ENCODE data around the gene ZFP64. TPM values are rescaled to one million over a fixed set of nuclear protein-coding genes. Genes with fewer than 3 reads are reported as not detected.

ZFP64 gene
- polyA plus RNA-seq, 2 of the 4 experiments (the other 2 are of a cell fraction) = 14.4 to 22.0 TPM

GRCh38 chr20:52118696-52119095 is 72.9 kb downstream of the ZFP64 start:
- WGBS (ENCODE audit: missing lambda C conversion rate) = 76% methylated on average over 5 of the region's 5 CpGs
- ChIA-PET POLR2A (no interaction called here), CTCF (interaction anchor here (1.2 to 4.3 kb wide), 4 partner anchors 9 to 318 kb away, joined by 3 to 26 read pairs (median 10); no protein-coding TSS in a partner anchor)
- no peak overlapping the region for H3K4me2 ChIP-seq
- no peak for TF ChIP-seq HMGXB4 (CRISPR knock-in tag; IDR thresholded peaks at IDR 0.05; ENCODE audit: borderline replicate concordance)
- TF ChIP-seq ZC3H11A (IDR thresholded peaks at IDR 0.05) = no peak
- no peak for TF ChIP-seq POLR2AphosphoS2 (conservative IDR thresholded peaks at IDR 0.05; ENCODE audit: low read length)
- no peak for TF ChIP-seq EP300 (IDR thresholded peaks at IDR 0.05)
- FAIRE-seq = no peak
- H3K4me3 ChIP-seq = no peak overlapping the region
- no peak for DNase-seq (ENCODE audit: low read depth in 1 of 2, low spot score in 1 of 2)
- ATAC-seq = no peak
- no peak overlapping the region for H3K27ac ChIP-seq
- no peaks in the 10 kb centered on the region for H3K9me3 ChIP-seq
- no peaks in the 10 kb centered on the region for H3K4me1 ChIP-seq

- no peaks in the 10 kb centered on the region for H3K4me1 ChIP-seq
- H3K4me3 ChIP-seq = no peak overlapping the region
- H3K9me3 ChIP-seq = no peaks in the 10 kb centered on the region
- FAIRE-seq (no peak), ATAC-seq (no peak), DNase-seq (ENCODE audit: low read depth in 1 of 2, low spot score in 1 of 2) (no peak)
- H3K27ac ChIP-seq = no peak overlapping the region
- H3K4me2 ChIP-seq = no peak overlapping the region
- WGBS (ENCODE audit: missing lambda C conversion rate) = 68% methylated on average over 2 of the region's 2 CpGs
- POLR2A ChIA-PET = no interaction called here
- TF ChIP-seq ELK1 (IDR thresholded peaks at IDR 0.05; ENCODE audit: low read depth, low read length) (no peak), MAZ (IDR thresholded peaks at IDR 0.05; ENCODE audit: borderline replicate concordance, low read depth, low read length) (no peak), HOXB13 (CRISPR knock-in tag; IDR thresholded peaks at IDR 0.05; ENCODE audit: low read depth) (no peak), MYC (IDR thresholded peaks at IDR 0.05; ENCODE audit: borderline replicate concordance, low read length) (no peak), CHD4 (IDR thresholded peaks at IDR 0.05; ENCODE audit: borderline replicate concordance) (no peak), FOSB (CRISPR knock-in tag; IDR thresholded peaks at IDR 0.05) (no peak)
- CTCF ChIA-PET = interaction anchor here (1.2 to 4.3 kb wide), 4 partner anchors 10 to 318 kb away, joined by 3 to 26 read pairs (median 10); no protein-coding TSS in a partner anchor
These were observed 73.5 kb downstream of the ZFP64 start for GRCh38 chr20:52118016-52118623.

GRCh38 chr20:52110456-52110855 is 81.1 kb downstream of the ZFP64 start:
- TF ChIP-seq FOXS1 (CRISPR knock-in tag; IDR thresholded peaks at IDR 0.05) = no peak
- CTCF ChIA-PET = interaction anchor here (1.1 to 1.2 kb wide), 2 partner anchors 49 to 1123 kb away, joined by 3 read pairs; no protein-coding TSS in a partner anchor
- H3K4me1 ChIP-seq = no peaks in the 10 kb centered on the region
- H3K9me3 ChIP-seq = no peaks in the 10 kb centered on the region
- DNase-seq (ENCODE audit: low read depth in 1 of 2, low spot score in 1 of 2) (no peak), FAIRE-seq (no peak), ATAC-seq (no peak)
- no peak overlapping the region for H3K4me3 ChIP-seq
- POLR2A ChIA-PET = no interaction called here
- WGBS (ENCODE audit: missing lambda C conversion rate) = 98% methylated on average over 6 of the region's 6 CpGs
- no peak overlapping the region for H3K4me2 ChIP-seq
- H3K27ac ChIP-seq = no peak overlapping the region

GRCh38 chr20:52105442-52106422 is 85.8 kb downstream of the ZFP64 start:
- Histone ChIP-seq H3K4me3 (peak overlapping the region; percentile 53), H3K4me1 (peaks cover 6% of the 10 kb centered on the region; the same call in 1 of the 3 replicates), H3K4me2 (peak overlapping the region; percentile 88), H3K27ac (peak overlapping the region; percentile 75 to 91), H3K9me3 (no peaks in the 10 kb centered on the region)
- peak; percentile 35 to 68 for DNase-seq (ENCODE audit: low read depth in 1 of 2, low spot score in 1 of 2)
- FAIRE-seq = no peak
- ChIA-PET CTCF (interaction anchor here (0.6 to 2.8 kb wide), 20 partner anchors 9 to 481 kb away, joined by 3 to 17 read pairs (median 4); no protein-coding TSS in a partner anchor), POLR2A (no interaction called here)
- WGBS (ENCODE audit: missing lambda C conversion rate) = 9% methylated on average over 29 of the region's 47 CpGs
- ATAC-seq = peak; percentile 74 to 84
- TF ChIP-seq BCL3 (IDR thresholded peaks at IDR 0.05) (no peak), RAD21 (conservative IDR thresholded peaks at IDR 0.05 in 1 of 2, IDR thresholded peaks at IDR 0.05 in 1 of 2) (peak in 1 of 2 experiments; percentile 23; a peak in 1 of 5 replicates), HOXB5 (CRISPR knock-in tag; IDR thresholded peaks at IDR 0.05) (no peak), NR3C1 (IDR thresholded peaks at IDR 0.05) (no peak), HOXA7 (CRISPR knock-in tag; IDR thresholded peaks at IDR 0.05) (no peak), E2F6 (IDR thresholded peaks at IDR 0.05; ENCODE audit: borderline replicate concordance, low read depth) (peak; percentile 35; the same call in 1 of the 2 replicates), CTCF (IDR thresholded peaks at IDR 0.05) (peak; percentile 70), BHLHE40 (IDR thresholded peaks at IDR 0.05; ENCODE audit: low read depth, low read length) (no peak)

All from A549 (cell line).